IPS DF 6.9 (cell line): Measurements from ENCODE around the gene MFAP1.
"Not testable (repeated sequence)": the region's sequence is repeated elsewhere in the genome, so short reads cannot be mapped to it uniquely, and the experiment has no call there.

Experiments used
- DNase-seq: peaks from one replicate; pipeline ENCODE4 v3.0.0-alpha.2; 2013; ENCODE audit warnings: low read depth, low spot score
- H3K27ac ChIP-seq: one replicate; pipeline ENCODE4 v1.5.1; 2013; ENCODE audit warnings: low read length, control low read depth
- H3K27me3 ChIP-seq: 2 replicates; pipeline ENCODE4 v1.6.1; 2013; ENCODE audit warnings: mild to moderate bottlenecking, low read length; ENCODE audit not compliant: control insufficient read depth, insufficient read depth
- H3K36me3 ChIP-seq: 2 replicates; pipeline ENCODE4 v1.6.1; 2013; ENCODE audit warnings: low read length; ENCODE audit not compliant: control insufficient read depth, insufficient read depth
- H3K4me1 ChIP-seq: 2 replicates; pipeline ENCODE4 v1.6.1; 2013; ENCODE audit warnings: low read length; ENCODE audit not compliant: control insufficient read depth, insufficient read depth
- H3K4me3 ChIP-seq: 2 replicates; pipeline ENCODE4 v1.5.1; 2013; ENCODE audit warnings: mild to moderate bottlenecking, low read length
- H3K9me3 ChIP-seq: 2 replicates; pipeline ENCODE4 v1.6.1; 2013; ENCODE audit warnings: low read length, inconsistent platforms; ENCODE audit not compliant: control insufficient read depth, insufficient read depth
- WGBS: extraction: QIAGEN DNeasy Blood & Tissue Kit; methylation state at CpG from one replicate; pipeline ENCODE4 v1.1.7; 2013; ENCODE audit warnings: mixed read lengths, missing lambda C conversion rate; ENCODE audit not compliant: insufficient read length, insufficient coverage; 5-methylcytosine and 5-hydroxymethylcytosine counted together

The MFAP1 gene

DNA sequence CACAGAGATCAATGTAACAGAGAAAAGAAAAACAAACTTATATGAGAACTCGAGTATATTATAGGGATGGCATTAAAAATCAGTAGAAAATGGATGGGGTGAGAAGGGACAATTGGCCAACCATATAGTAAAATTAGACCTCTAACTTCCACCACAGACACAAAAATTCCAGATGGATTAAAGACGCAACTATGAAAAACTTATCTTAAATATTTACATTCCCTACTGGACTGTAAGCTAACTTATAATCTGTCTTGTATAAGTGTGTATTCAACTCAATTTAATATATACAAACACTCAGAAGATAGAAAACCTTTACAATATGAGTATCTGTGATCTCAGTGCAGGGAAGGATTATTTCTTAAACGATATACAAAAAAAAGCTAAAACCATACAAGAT is 3.0 kb downstream of the MFAP1 start:
- no peak for DNase-seq
- no CpG with 5 or more reads among the region's 3 CpGs for WGBS
- H3K9me3 ChIP-seq = no peaks in the 10 kb centered on the region
- H3K27me3 ChIP-seq = no peaks in the 10 kb centered on the region
- no peak overlapping the region for H3K27ac ChIP-seq
- H3K36me3 ChIP-seq = no peaks in the 10 kb centered on the region
- no peak overlapping the region for H3K4me3 ChIP-seq
- no peaks in the 10 kb centered on the region for H3K4me1 ChIP-seq

DNA sequence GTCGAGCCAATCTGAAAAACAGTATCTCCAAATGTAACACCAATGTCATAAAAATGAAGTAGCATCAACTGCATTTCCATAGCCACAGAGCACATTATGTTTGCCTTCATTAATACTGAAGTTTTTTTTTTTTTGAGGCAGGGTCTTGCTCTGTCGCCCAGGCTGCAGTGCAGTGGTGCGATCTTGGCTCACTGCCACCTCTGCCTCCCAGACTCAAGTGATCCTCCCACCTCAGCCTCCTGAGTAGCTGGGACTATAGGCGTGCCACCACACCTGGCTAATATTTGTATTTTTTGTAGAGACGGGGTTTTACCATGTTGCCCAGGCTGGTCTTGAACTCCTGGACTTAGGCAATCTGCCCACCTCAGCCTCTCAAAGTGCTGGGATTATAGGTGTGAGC is 9.4 kb downstream of the MFAP1 start:
- not testable (repeated sequence) for DNase-seq
- WGBS = no CpG with 5 or more reads among the region's 5 CpGs

GRCh38 chr15:43808960-43809678 is 15.4 kb downstream of the MFAP1 start:
- H3K27ac ChIP-seq = no peak overlapping the region
- no peaks in the 10 kb centered on the region for H3K27me3 ChIP-seq
- no CpG with 5 or more reads among the region's 6 CpGs for WGBS
- peaks cover 36% of the 10 kb centered on the region for H3K36me3 ChIP-seq
- no peak overlapping the region for H3K4me3 ChIP-seq
- H3K4me1 ChIP-seq = no peaks in the 10 kb centered on the region
- H3K9me3 ChIP-seq = no peaks in the 10 kb centered on the region
- DNase-seq = no peak

More for the DNA sequence above, 9.4 kb downstream of the MFAP1 start:
- peaks cover 16% of the 10 kb centered on the region; the same call in 1 of the 2 replicates for H3K36me3 ChIP-seq
- not testable (repeated sequence) for H3K4me3 ChIP-seq, H3K9me3 ChIP-seq, H3K4me1 ChIP-seq, H3K27me3 ChIP-seq, H3K27ac ChIP-seq

DNA sequence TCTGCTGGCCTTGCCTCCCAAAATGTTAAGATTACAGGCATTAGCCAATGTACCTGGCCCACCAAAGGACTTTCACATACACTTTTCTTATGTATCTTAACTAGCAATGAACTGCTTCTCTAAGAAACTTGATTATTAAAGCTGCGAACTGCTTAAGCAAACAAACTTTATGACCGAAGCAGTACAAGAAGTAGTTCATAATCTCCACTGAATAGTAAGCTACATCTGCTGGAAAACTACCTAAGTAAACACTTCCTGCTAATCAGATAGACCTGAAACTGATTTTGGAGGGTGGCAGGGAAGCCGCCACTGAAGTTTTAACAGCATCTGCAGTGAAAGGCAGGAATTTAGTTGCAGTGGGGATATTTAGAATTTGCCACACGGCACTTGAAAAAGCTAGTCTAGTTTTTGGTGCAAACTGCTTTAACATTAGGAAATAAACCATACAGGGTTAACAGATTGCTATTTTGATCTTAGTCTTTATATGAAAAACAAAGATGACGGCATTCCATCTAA is 16.0 kb downstream of the MFAP1 start:
- Histone ChIP-seq H3K9me3 (no peaks in the 10 kb centered on the region), H3K27me3 (no peaks in the 10 kb centered on the region), H3K4me1 (no peaks in the 10 kb centered on the region), H3K4me3 (no peak overlapping the region), H3K27ac (no peak overlapping the region), H3K36me3 (peaks cover 34% of the 10 kb centered on the region)
- DNase-seq = no peak
- no CpG with 5 or more reads among the region's 5 CpGs for whole genome bisulfite sequencing

DNA sequence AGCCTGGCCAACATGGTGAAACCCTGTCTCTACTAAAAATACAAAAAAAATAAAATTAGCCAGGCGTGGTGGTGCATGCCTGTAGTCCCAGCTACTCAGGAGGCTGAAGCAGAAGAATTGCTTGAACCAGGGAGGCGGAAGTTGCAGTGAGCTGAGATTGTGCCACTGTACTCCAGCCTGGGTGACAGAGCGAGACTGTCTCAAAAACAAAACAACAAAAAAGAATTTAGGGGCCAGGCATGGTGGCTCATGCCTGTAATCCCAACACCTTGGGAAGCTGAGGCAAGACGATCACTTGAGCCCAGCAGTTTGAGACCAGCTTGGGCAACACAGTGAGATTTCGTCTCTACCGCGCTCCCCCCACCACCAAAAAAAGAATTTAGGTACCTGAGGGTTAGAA is 21.8 kb downstream of the MFAP1 start:
- not testable (repeated sequence) for H3K4me3 ChIP-seq, DNase-seq, H3K27me3 ChIP-seq, H3K9me3 ChIP-seq, H3K4me1 ChIP-seq, H3K27ac ChIP-seq
- WGBS = no CpG with 5 or more reads among the region's 7 CpGs
- H3K36me3 ChIP-seq = peaks cover 17% of the 10 kb centered on the region; the same call in 1 of the 2 replicates

- H3K9me3 ChIP-seq = no peaks in the 10 kb centered on the region
- H3K27ac ChIP-seq = no peak within 1 kb of the TSS
- WGBS = no CpG with 5 or more reads among the region's 44 CpGs
- H3K27me3 ChIP-seq = no peaks in the 10 kb centered on the region
- DNase-seq = no peak
- peaks cover 15% of the 10 kb centered on the region; the same call in 1 of the 2 replicates for H3K36me3 ChIP-seq
- peaks cover 6% of the 10 kb centered on the region; the same call in 1 of the 2 replicates for H3K4me1 ChIP-seq
- peak within 1 kb of the TSS; percentile 56 for H3K4me3 ChIP-seq
Measured at GRCh38 chr15:43800286-43801141, 24.0 kb downstream of the MFAP1 start, which contains the start of gene HYPK. HYPK (plus strand) TSS chr15:43800599; CDS start chr15:43800623, 24 bp downstream.

DNA sequence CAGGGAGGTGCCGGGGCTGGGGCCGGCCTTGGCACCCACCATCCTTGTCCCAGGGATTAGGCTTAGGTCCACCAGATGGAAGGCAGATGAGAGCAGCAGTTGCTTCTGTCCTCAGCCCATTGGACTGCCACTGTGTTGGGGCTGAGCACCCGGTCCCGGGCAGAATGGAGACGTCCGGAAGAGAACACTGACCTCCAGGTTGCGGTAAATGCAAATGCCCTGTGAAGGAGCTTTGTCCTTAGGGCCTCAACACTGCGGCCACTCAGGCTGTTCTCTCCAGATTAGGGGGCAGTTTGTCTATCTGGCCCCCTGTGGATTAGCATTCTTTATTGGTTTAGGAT is 24.6 kb downstream of the MFAP1 start, which contains the start of gene SERINC4:
SERINC4 (minus strand) TSS at position 276 of the 341 bp plus-strand sequence; CDS start at position 42, 234 bp downstream.
- Histone ChIP-seq H3K27ac (no peak within 1 kb of the TSS), H3K9me3 (no peaks in the 10 kb centered on the region), H3K4me1 (peaks cover 10% of the 10 kb centered on the region; the same call in 1 of the 2 replicates), H3K36me3 (peaks cover 17% of the 10 kb centered on the region; the same call in 1 of the 2 replicates), H3K4me3 (peak within 1 kb of the TSS; percentile 56), H3K27me3 (no peaks in the 10 kb centered on the region)
- no CpG with 5 or more reads among the region's 8 CpGs for WGBS
- no peak for DNase-seq

GRCh38 chr15:43799209-43799944 is 25.1 kb downstream of the MFAP1 start:
- Histone ChIP-seq H3K4me3 (no peak overlapping the region), H3K4me1 (peaks cover 13% of the 10 kb centered on the region; the same call in 1 of the 2 replicates), H3K36me3 (peaks cover 17% of the 10 kb centered on the region; the same call in 1 of the 2 replicates)

DNA sequence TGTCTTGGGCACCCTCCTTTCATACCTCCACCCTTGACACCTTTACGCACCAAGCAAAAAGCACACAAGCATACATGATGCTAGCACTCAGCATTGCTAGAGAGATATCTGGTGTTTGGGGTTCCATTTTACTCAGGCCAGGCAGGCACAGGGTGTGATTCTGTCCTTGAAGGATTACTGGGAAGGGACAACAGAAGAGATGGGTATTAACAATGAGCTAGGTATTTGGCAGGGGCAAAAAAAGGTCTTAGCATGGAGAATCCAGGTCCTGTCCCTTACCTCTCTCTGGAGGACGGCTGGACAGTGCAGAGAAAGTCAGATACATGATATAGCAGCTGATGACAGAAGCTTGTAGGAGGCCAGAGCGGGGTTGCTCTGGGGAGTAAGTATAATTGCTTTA is 27.9 kb downstream of the MFAP1 start:
- H3K36me3 ChIP-seq = peaks cover 23% of the 10 kb centered on the region
- no peak for DNase-seq
- no CpG with 5 or more reads among the region's 3 CpGs for WGBS
- no peak overlapping the region for H3K27ac ChIP-seq
- no peaks in the 10 kb centered on the region for H3K27me3 ChIP-seq
- no peak overlapping the region for H3K4me3 ChIP-seq
- H3K9me3 ChIP-seq = no peaks in the 10 kb centered on the region
- peaks cover 17% of the 10 kb centered on the region; the same call in 1 of the 2 replicates for H3K4me1 ChIP-seq

More at GRCh38 chr15:43799209-43799944, 25.1 kb downstream of the MFAP1 start:
- Histone ChIP-seq H3K27ac (no peak overlapping the region), H3K9me3 (no peaks in the 10 kb centered on the region), H3K27me3 (no peaks in the 10 kb centered on the region)
- WGBS = no CpG with 5 or more reads among the region's 16 CpGs
- no peak for DNase-seq

GRCh38 chr15:43795997-43796396 is 28.5 kb downstream of the MFAP1 start:
- Histone ChIP-seq H3K27ac (no peak overlapping the region), H3K27me3 (no peaks in the 10 kb centered on the region), H3K4me3 (no peak overlapping the region), H3K36me3 (peaks cover 23% of the 10 kb centered on the region), H3K9me3 (no peaks in the 10 kb centered on the region), H3K4me1 (peaks cover 17% of the 10 kb centered on the region; the same call in 1 of the 2 replicates)
- no peak for DNase-seq
